ENCODE measurements around the gene MBP. TPM values are rescaled to one million over a fixed set of nuclear protein-coding genes. Genes with fewer than 3 reads are reported as not detected.

Gene MBP
- total and polyA plus RNA-seq, 2 of the 13 experiments (the other 11 are each of a cell fraction or from before 2014, with no cell fraction given), result 5.0 to 8.5 TPM

DNA sequence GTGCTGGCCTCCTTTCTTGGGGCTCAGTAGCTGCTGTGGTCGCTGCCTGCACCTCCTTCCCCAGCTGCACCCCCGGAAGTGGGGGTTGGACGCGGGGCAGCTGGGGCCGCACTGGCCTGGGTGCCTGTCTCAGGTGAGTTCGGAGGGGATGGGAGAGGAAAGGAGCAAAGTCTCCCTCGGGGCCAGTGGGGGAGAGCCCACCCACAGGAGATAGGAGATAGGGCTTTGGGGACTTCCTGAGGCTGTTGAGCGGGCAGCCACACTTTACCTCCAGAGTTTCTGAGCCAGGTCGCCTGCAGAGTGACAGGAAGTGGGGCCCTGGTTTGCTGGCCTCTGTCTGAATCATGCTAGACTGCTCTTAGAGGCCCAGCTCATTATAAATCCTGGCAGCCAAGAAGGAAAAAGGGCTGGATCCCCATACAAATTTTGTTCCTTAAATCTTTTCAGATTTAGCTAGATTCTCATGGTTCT, 8.1 kb downstream of the MBP start:
- 0 out of 2 replicates have a peak, but pooled peaks have one; percentile 10 for TF ChIP-seq ZNF687 (CRISPR knock-in tag; IDR thresholded peaks at IDR 0.05)
- no peak for TF ChIP-seq ZNF598 (CRISPR knock-in tag; IDR thresholded peaks at IDR 0.05; ENCODE audit: borderline replicate concordance)
- TF ChIP-seq, protein P1, sequence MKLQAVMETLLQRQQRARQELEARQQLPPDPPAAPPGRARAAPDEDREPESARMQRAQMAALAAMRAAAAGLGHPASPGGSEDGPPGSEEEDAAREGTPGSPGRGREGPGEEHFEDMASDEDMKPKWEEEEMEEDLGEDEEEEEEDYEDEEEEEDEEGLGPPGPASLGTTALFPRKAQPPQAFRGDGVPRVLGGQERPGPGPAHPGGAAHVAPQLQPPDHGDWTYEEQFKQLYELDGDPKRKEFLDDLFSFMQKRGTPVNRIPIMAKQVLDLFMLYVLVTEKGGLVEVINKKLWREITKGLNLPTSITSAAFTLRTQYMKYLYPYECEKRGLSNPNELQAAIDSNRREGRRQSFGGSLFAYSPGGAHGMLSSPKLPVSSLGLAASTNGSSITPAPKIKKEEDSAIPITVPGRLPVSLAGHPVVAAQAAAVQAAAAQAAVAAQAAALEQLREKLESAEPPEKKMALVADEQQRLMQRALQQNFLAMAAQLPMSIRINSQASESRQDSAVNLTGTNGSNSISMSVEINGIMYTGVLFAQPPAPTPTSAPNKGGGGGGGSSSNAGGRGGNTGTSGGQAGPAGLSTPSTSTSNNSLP (IDR thresholded peaks at IDR 0.05; ENCODE audit: low read depth, low read length), result no peak
- no peak for TF ChIP-seq TOE1 (CRISPR knock-in tag; IDR thresholded peaks at IDR 0.05)
- no peak for DNase-seq (ENCODE audit: low spot score)
- CTCF ChIA-PET (ENCODE audit: low intra/inter-chr PET ratio, low total read pairs), result no interaction called here
- Histone ChIP-seq H3K27ac (ENCODE audit: extremely low read length, insufficient read depth, low read length) (no peak overlapping the region), H3K9me3 (ENCODE audit: low read length) (no peaks in the 10 kb centered on the region), H2AFZ (ENCODE audit: low read length) (no peak overlapping the region), H3K4me1 (ENCODE audit: insufficient read depth, low read length) (peaks cover 27% of the 10 kb centered on the region), H3K4me3 (replicated peaks in 1 of 3; ENCODE audit: insufficient read depth in 1 of 3, low read depth in 2 of 3, low read length in 3 of 3) (no peak overlapping the region), H3K79me2 (ENCODE audit: insufficient read depth, low read length) (peaks cover 6% of the 10 kb centered on the region), H3K9ac (ENCODE audit: insufficient read depth, low read depth, low read length) (no peak overlapping the region), H3K4me2 (ENCODE audit: low read depth, low read length) (no peak overlapping the region), H3K36me3 (replicated peaks in 1 of 2; ENCODE audit: control insufficient read depth in 1 of 2, insufficient read depth in 2 of 2, low read length in 2 of 2) (no peaks in the 10 kb centered on the region), H3K27me3 (ENCODE audit: control insufficient read depth in 1 of 2, insufficient read depth in 2 of 2, low read length in 2 of 2) (no peaks in the 10 kb centered on the region), H4K20me1 (ENCODE audit: insufficient read depth, low read length) (no peaks in the 10 kb centered on the region; the same call in 1 of the 2 replicates)
- ATAC-seq, result no peak
- 83% methylated on average over 7 of the region's 9 CpGs for WGBS (ENCODE audit: low lambda C conversion rate)
- intact Hi-C loops (cut with micrococcal nuclease; ENCODE audit: unreplicated experiment), result no loop called here
- POLR2A ChIA-PET, result no interaction called here
- BruUV-seq (replicated peaks), result no TSS peak
- no peak for FAIRE-seq
- in situ Hi-C loops (cut with HindIII; ENCODE audit: extremely low pct_ligation_motif_present, low pct_unique_long_range_greater_than_20kb), result no loop called here

Data from HepG2 (cell line).